Naive thymus-derived CD8-positive, alpha-beta T cell (primary cell): Measurements from ENCODE around the gene AKAP6. TPM values are rescaled to one million over a fixed set of nuclear protein-coding genes. Genes with fewer than 3 reads are reported as not detected.
"Not testable (repeated sequence)": the region's sequence is repeated elsewhere in the genome, so short reads cannot be mapped to it uniquely, and the experiment has no call there.

Experiments
- ATAC-seq, 2 donors: fragments of 150-1000 bp; cut with Tn5 transposase in 1 of 2; sonication (Bioruptor Pico), chemical (Tn5 transposase) in 1 of 2; 1 replicate in 1 of 2; 2 replicates in 1 of 2; pipeline ENCODE4 v1.10.0; 2021; ENCODE audit warnings: mild to moderate bottlenecking in 2 of 2, moderate library complexity in 2 of 2
- POLR2A ChIA-PET: fragments of 350-600 bp; sonication (Branson Sonifier 250); formaldehyde crosslinking; loops from one replicate; lab custom pipeline; 2021; ENCODE audit warnings: antibody characterized with exemption; lab: Charles Lee
- DNase-seq, 10 donors: peaks; one replicate each; pipeline versions ENCODE4 v3.0.0 to v3.0.0-alpha.2; 2020 to 2022
- H3K27ac Mint-ChIP-seq, 10 donors: one replicate each; pipeline ENCODE4 v1.8.0; 2020 to 2022; ENCODE audit warnings: mild to moderate bottlenecking in 10 of 10, mixed read lengths in 10 of 10, moderate library complexity in 4 of 10, inconsistent platforms in 1 of 10
- H3K27me3 Mint-ChIP-seq, 5 donors: one replicate each; pipeline ENCODE4 v1.8.0; 2021 to 2022; ENCODE audit warnings: mixed read lengths in 5 of 5
- H3K36me3 Mint-ChIP-seq, 3 donors: one replicate each; pipeline ENCODE4 v1.8.0; 2020 to 2022; ENCODE audit warnings: mixed read lengths in 3 of 3, mild to moderate bottlenecking in 2 of 3, inconsistent platforms in 1 of 3
- H3K4me1 Mint-ChIP-seq, 4 donors: one replicate each; pipeline ENCODE4 v1.8.0; 2021 to 2022; ENCODE audit warnings: mixed read lengths in 4 of 4
- H3K4me3 Mint-ChIP-seq, 10 donors: one replicate each; pipeline ENCODE4 v1.8.0; 2020 to 2022; ENCODE audit warnings: mild to moderate bottlenecking in 10 of 10, mixed read lengths in 10 of 10, moderate library complexity in 6 of 10, inconsistent platforms in 1 of 10
- H3K9me3 Mint-ChIP-seq, 9 donors: one replicate each; pipeline ENCODE4 v1.8.0; 2020 to 2022; ENCODE audit warnings: mixed read lengths in 9 of 9, mild to moderate bottlenecking in 3 of 9, inconsistent platforms in 1 of 9, moderate library complexity in 1 of 9
- polyA plus RNA-seq, 3 donors: library from polyadenylated mRNA; unstranded; fragments of 300-500 nt; fragmentation: Illumina TruSeq; gene quantifications; one replicate each; pipeline ENCODE4 v1.2.3, GENCODE V29; 2021
- total RNA-seq, 8 experiments: library from RNA in 2 of 8; stranded (reverse) in 2 of 8; gene quantifications; one replicate each; pipeline ENCODE4 v1.2.3 and lab custom pipeline; 2021 to 2026

The AKAP6 gene
- total and polyA plus RNA-seq, 5 experiments from 2014 or later = 1.4 to 4.6 (median 3.2) TPM

GRCh38 chr14:32364941-32365340, 35.8 kb downstream of the AKAP6 start:
- Mint-ChIP-seq H3K4me3 (no peak overlapping the region), H3K36me3 (no peaks in the 10 kb centered on the region), H3K9me3 (no peaks in the 10 kb centered on the region), H3K4me1 (no peaks in the 10 kb centered on the region), H3K27me3 (peaks cover 0 to 22% (median 0%) of the 10 kb centered on the region in 5 donors), H3K27ac (no peak overlapping the region)
- POLR2A ChIA-PET = no interaction called here
- DNase-seq (no peak), ATAC-seq (no peak)

GRCh38 chr14:32366256-32366879, 37.3 kb downstream of the AKAP6 start:
- DNase-seq (no peak), ATAC-seq (no peak)
- H3K9me3 Mint-ChIP-seq = no peaks in the 10 kb centered on the region
- H3K27ac Mint-ChIP-seq = peak overlapping the region in 1 of 10 donors; percentile 33
- no peaks in the 10 kb centered on the region for H3K4me1 Mint-ChIP-seq
- H3K36me3 Mint-ChIP-seq = no peaks in the 10 kb centered on the region
- no peak overlapping the region for H3K4me3 Mint-ChIP-seq
- POLR2A ChIA-PET = interaction anchor here (0.6 kb wide), 1 partner anchor 15 kb away, joined by 4 read pairs; no protein-coding TSS in a partner anchor
- peaks cover 0 to 17% (median 0%) of the 10 kb centered on the region in 5 donors for H3K27me3 Mint-ChIP-seq

- no peaks in the 10 kb centered on the region for H3K36me3 Mint-ChIP-seq
- peaks cover 0 to 17% (median 0%) of the 10 kb centered on the region in 5 donors for H3K27me3 Mint-ChIP-seq
- ATAC-seq (no peak), DNase-seq (no peak)
- no peak overlapping the region for H3K4me3 Mint-ChIP-seq
- no peaks in the 10 kb centered on the region for H3K4me1 Mint-ChIP-seq
- POLR2A ChIA-PET = no interaction called here
- peaks cover 0 to 1% (median 0%) of the 10 kb centered on the region in 9 donors for H3K9me3 Mint-ChIP-seq
- H3K27ac Mint-ChIP-seq = no peak overlapping the region
These were observed 37.9 kb downstream of the AKAP6 start for GRCh38 chr14:32366986-32367385.

- ATAC-seq = no peak
These were observed 38.4 kb downstream of the AKAP6 start for GRCh38 chr14:32367516-32367915.

GRCh38 chr14:32368107-32368506, 39.0 kb downstream of the AKAP6 start:
- POLR2A ChIA-PET = no interaction called here
- Mint-ChIP-seq H3K9me3 (peaks cover 0 to 1% (median 0%) of the 10 kb centered on the region in 9 donors), H3K36me3 (no peaks in the 10 kb centered on the region), H3K4me3 (no peak overlapping the region), H3K27me3 (peaks cover 0 to 20% (median 0%) of the 10 kb centered on the region in 5 donors), H3K27ac (no peak overlapping the region), H3K4me1 (no peaks in the 10 kb centered on the region)
- ATAC-seq = no peak
- DNase-seq = no peak

More at GRCh38 chr14:32367516-32367915, 38.4 kb downstream of the AKAP6 start:
- no peaks in the 10 kb centered on the region for H3K36me3 Mint-ChIP-seq
- POLR2A ChIA-PET = no interaction called here
- DNase-seq = no peak
- no peaks in the 10 kb centered on the region for H3K4me1 Mint-ChIP-seq
- H3K9me3 Mint-ChIP-seq = peaks cover 0 to 1% (median 0%) of the 10 kb centered on the region in 9 donors
- H3K27me3 Mint-ChIP-seq = peaks cover 0 to 14% (median 0%) of the 10 kb centered on the region in 5 donors
- no peak overlapping the region for H3K4me3 Mint-ChIP-seq
- H3K27ac Mint-ChIP-seq = no peak overlapping the region

- ATAC-seq (no peak), DNase-seq (no peak)
- Mint-ChIP-seq H3K36me3 (no peaks in the 10 kb centered on the region), H3K9me3 (peaks cover 0 to 1% (median 0%) of the 10 kb centered on the region in 9 donors), H3K4me3 (no peak overlapping the region), H3K27me3 (peaks cover 0 to 17% (median 0%) of the 10 kb centered on the region in 5 donors), H3K27ac (no peak overlapping the region), H3K4me1 (no peaks in the 10 kb centered on the region)
- POLR2A ChIA-PET = no interaction called here
These were observed 41.6 kb downstream of the AKAP6 start for GRCh38 chr14:32370714-32371113.

- Mint-ChIP-seq H3K36me3 (no peaks in the 10 kb centered on the region), H3K27ac (no peak overlapping the region), H3K4me3 (no peak overlapping the region), H3K4me1 (no peaks in the 10 kb centered on the region), H3K27me3 (peaks cover 0 to 13% (median 0%) of the 10 kb centered on the region in 5 donors), H3K9me3 (peaks cover 0 to 1% (median 0%) of the 10 kb centered on the region in 9 donors)
- DNase-seq (no peak), ATAC-seq (no peak)
- POLR2A ChIA-PET = no interaction called here
These were observed 43.1 kb downstream of the AKAP6 start for GRCh38 chr14:32372154-32372553.

GRCh38 chr14:32373174-32373573, 44.1 kb downstream of the AKAP6 start:
- not testable (repeated sequence) for H3K27me3 Mint-ChIP-seq

GRCh38 chr14:32374155-32374554, 45.1 kb downstream of the AKAP6 start:
- DNase-seq (no peak), ATAC-seq (no peak)
- H3K4me3 Mint-ChIP-seq = no peak overlapping the region
- H3K4me1 Mint-ChIP-seq = peaks cover 0 to under 1% (median 0%) of the 10 kb centered on the region in 4 donors
- H3K36me3 Mint-ChIP-seq = no peaks in the 10 kb centered on the region
- H3K27me3 Mint-ChIP-seq = peaks cover 0 to 7% (median 0%) of the 10 kb centered on the region in 5 donors
- POLR2A ChIA-PET = no interaction called here
- no peak overlapping the region for H3K27ac Mint-ChIP-seq
- peaks cover 0 to 1% (median 0%) of the 10 kb centered on the region in 9 donors for H3K9me3 Mint-ChIP-seq

More at GRCh38 chr14:32373174-32373573, 44.1 kb downstream of the AKAP6 start:
- ATAC-seq, H3K9me3 Mint-ChIP-seq, H3K4me1 Mint-ChIP-seq, H3K4me3 Mint-ChIP-seq, POLR2A ChIA-PET, H3K27ac Mint-ChIP-seq, H3K36me3 Mint-ChIP-seq, DNase-seq: not testable (repeated sequence)

GRCh38 chr14:32375663-32376062, 46.6 kb downstream of the AKAP6 start:
- POLR2A ChIA-PET = no interaction called here
- peaks cover 0 to 1% (median 0%) of the 10 kb centered on the region in 9 donors for H3K9me3 Mint-ChIP-seq
- peaks cover 0 to 15% (median 0%) of the 10 kb centered on the region in 5 donors for H3K27me3 Mint-ChIP-seq
- no peak overlapping the region for H3K27ac Mint-ChIP-seq
- no peaks in the 10 kb centered on the region for H3K36me3 Mint-ChIP-seq
- ATAC-seq (no peak), DNase-seq (no peak)
- H3K4me1 Mint-ChIP-seq = peaks cover 0 to 7% (median 6%) of the 10 kb centered on the region in 4 donors
- no peak overlapping the region for H3K4me3 Mint-ChIP-seq

GRCh38 chr14:32377046-32377646, 48.0 kb downstream of the AKAP6 start:
- no peak for ATAC-seq
- Mint-ChIP-seq H3K36me3 (no peaks in the 10 kb centered on the region), H3K27ac (no peak overlapping the region), H3K27me3 (peaks cover 0 to 15% (median 0%) of the 10 kb centered on the region in 5 donors), H3K9me3 (no peaks in the 10 kb centered on the region), H3K4me1 (peaks cover 0 to 7% (median 6%) of the 10 kb centered on the region in 4 donors), H3K4me3 (no peak overlapping the region)
- POLR2A ChIA-PET = no interaction called here
- DNase-seq = no peak

- POLR2A ChIA-PET = no interaction called here
- no peak overlapping the region for H3K4me3 Mint-ChIP-seq
- no peaks in the 10 kb centered on the region for H3K9me3 Mint-ChIP-seq
- ATAC-seq (no peak), DNase-seq (no peak)
- peaks cover 0 to 8% (median 0%) of the 10 kb centered on the region in 5 donors for H3K27me3 Mint-ChIP-seq
- no peak overlapping the region for H3K27ac Mint-ChIP-seq
- H3K4me1 Mint-ChIP-seq = peaks cover 0 to 7% (median 6%) of the 10 kb centered on the region in 4 donors
- H3K36me3 Mint-ChIP-seq = no peaks in the 10 kb centered on the region
These were observed 49.2 kb downstream of the AKAP6 start for GRCh38 chr14:32378284-32378683.

- ATAC-seq (no peak), DNase-seq (no peak)
- no peaks in the 10 kb centered on the region for H3K9me3 Mint-ChIP-seq
- no peak overlapping the region for H3K4me3 Mint-ChIP-seq
- peaks cover 0 to 8% (median 0%) of the 10 kb centered on the region in 5 donors for H3K27me3 Mint-ChIP-seq
- H3K36me3 Mint-ChIP-seq = no peaks in the 10 kb centered on the region
- POLR2A ChIA-PET = no interaction called here
- peak overlapping the region in 1 of 10 donors; percentile 1 for H3K27ac Mint-ChIP-seq
- peaks cover 0 to 7% (median 6%) of the 10 kb centered on the region in 4 donors for H3K4me1 Mint-ChIP-seq
These were observed 50.3 kb downstream of the AKAP6 start for GRCh38 chr14:32379447-32379846.
